Middle frontal gyrus (tissue), 1 donor: ENCODE measurements around the gene TEX19.
"Not testable (repeated sequence)": the region's sequence is repeated elsewhere in the genome, so short reads cannot be mapped to it uniquely, and the experiment has no call there.

Source experiments
- DNase-seq: peaks from one replicate; pipeline ENCODE4 v3.0.0-alpha.2; 2015; ENCODE audit warnings: low spot score; ENCODE audit errors: extremely low spot score

The TEX19 gene

DNA sequence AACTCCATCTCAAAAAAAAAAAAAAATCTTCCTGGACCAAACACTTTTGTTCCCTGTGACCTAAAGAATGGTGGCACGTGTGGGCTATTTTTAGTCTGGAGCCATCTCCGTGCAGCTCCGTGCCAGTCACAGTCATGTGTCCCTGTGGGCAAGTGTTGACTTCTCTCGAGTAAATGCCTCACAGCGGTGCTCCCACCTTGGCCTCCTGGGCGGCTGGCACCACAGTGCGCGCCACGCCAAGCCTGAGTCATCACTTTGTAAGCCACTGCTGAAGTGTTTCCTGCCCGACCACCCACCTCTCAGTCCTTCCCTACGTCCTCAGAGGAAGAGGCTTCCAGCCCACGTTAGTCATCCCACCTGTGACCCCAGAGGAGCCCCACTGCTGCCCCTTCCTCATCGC is 48.2 kb downstream of the TEX19 start:
- no peak for DNase-seq

- no peak for DNase-seq
Observed at GRCh38 chr17:82408288-82408937, 49.4 kb downstream of the TEX19 start.

- DNase-seq, result no peak
Observed at GRCh38 chr17:82408938-82409318, 49.9 kb downstream of the TEX19 start.

GRCh38 chr17:82410014-82410716 is 51.1 kb downstream of the TEX19 start:
- DNase-seq, result no peak

- no peak for DNase-seq
Observed at GRCh38 chr17:82411396-82412053, 52.5 kb downstream of the TEX19 start.

GRCh38 chr17:82412081-82412480 is 53.0 kb downstream of the TEX19 start:
- not testable (repeated sequence) for DNase-seq

DNA sequence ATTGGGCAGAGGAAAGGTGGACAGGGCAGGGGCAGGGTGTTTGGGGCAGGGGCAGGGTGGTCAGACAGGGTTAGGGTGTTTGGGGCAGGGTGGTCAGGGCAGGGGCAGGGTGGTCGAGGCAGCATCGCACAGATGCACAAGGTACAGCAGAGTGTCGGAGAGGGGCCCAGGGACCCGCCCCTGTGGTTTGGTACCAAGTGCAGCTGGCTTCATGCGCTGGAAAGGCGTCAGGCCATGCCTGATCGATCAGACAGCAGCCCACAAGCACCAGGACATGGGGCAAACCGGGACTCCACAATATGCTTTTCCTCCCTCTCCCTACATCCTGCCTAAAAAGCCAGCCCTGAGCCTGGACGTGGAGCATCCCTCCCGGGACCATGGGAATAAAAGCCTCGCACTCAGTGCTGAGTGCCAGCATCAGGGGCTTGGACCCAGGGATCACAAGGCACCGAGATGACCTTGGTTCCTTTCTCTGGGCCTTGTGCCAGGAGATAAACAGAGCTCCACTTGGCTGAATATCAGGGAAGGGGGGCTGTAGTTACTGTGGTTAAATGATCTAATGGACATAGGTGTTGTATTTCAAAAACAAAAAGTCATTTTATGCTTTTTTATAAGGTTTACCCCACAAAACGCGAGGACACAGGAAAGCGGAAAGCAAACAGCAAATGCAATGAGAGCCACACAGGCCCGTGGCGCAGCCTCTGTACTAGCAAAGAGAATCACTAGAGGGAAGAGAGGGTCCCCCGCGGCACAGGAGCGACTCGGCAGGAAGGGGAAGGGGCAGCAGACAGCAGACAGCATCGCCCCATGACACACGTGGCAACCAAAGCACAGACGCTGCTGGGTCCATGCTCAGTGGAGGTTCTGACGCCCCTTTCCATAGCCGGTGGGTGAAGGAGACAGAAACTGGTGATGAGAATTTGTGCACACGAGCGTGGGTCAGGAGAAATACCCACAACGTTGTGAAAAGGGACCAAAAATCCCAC is 53.8 kb downstream of the TEX19 start:
- no peak for DNase-seq
